Kidney tubule cell (primary cell): Measurements from ENCODE around the gene TMEM150B.

Experiments used
- DNase-seq: peaks from one replicate; pipeline ENCODE4 v3.0.0-alpha.2; 2018; ENCODE audit warnings: low spot score

TMEM150B gene

GRCh38 chr19:55305983-55306562, 19.1 kb downstream of the TMEM150B start:
- no peak for DNase-seq

GRCh38 chr19:55305491-55305890, 19.6 kb downstream of the TMEM150B start:
- DNase-seq, result no peak

GRCh38 chr19:55304980-55305379, 20.2 kb downstream of the TMEM150B start:
- DNase-seq, result no peak

GRCh38 chr19:55304279-55304978, 20.7 kb downstream of the TMEM150B start:
- DNase-seq, result no peak

GRCh38 chr19:55303477-55303876, 21.7 kb downstream of the TMEM150B start:
- no peak for DNase-seq

- no peak for DNase-seq
These were observed 22.8 kb downstream of the TMEM150B start for GRCh38 chr19:55302318-55302703.

GRCh38 chr19:55301459-55302317, 23.5 kb downstream of the TMEM150B start:
- peak; percentile 73 for DNase-seq

- no peak for DNase-seq
These were observed 24.2 kb downstream of the TMEM150B start for GRCh38 chr19:55300886-55301458.

- DNase-seq, result no peak
These were observed 25.1 kb downstream of the TMEM150B start for GRCh38 chr19:55299991-55300390.

- no peak for DNase-seq
These were observed 27.9 kb downstream of the TMEM150B start for GRCh38 chr19:55297267-55297666.

- no peak for DNase-seq
These were observed 35.9 kb downstream of the TMEM150B start for GRCh38 chr19:55289117-55289796.

- DNase-seq, result no peak
These were observed 37.6 kb downstream of the TMEM150B start for GRCh38 chr19:55287361-55288079.

- no peak for DNase-seq
These were observed 39.8 kb downstream of the TMEM150B start for GRCh38 chr19:55285229-55285890.

- no peak for DNase-seq
These were observed 40.6 kb downstream of the TMEM150B start for GRCh38 chr19:55284405-55285058.

- DNase-seq, result peak; percentile 34
These were observed 41.4 kb downstream of the TMEM150B start, which contains the start of gene BRSK1 for GRCh38 chr19:55283548-55284377. Gene BRSK1, plus strand, starts transcription at chr19:55283997. Its CDS starts 446 bp downstream, at chr19:55284443.

GRCh38 chr19:55279770-55280643, 45.1 kb downstream of the TMEM150B start, which contains the start of gene HSPBP1:
Gene HSPBP1, minus strand, starts transcription at chr19:55280110. Its CDS starts 502 bp downstream, at chr19:55279608.
- peak; percentile 98 for DNase-seq

- no peak for DNase-seq
These were observed 45.8 kb downstream of the TMEM150B start for GRCh38 chr19:55279340-55279739.
